Body of pancreas (tissue), 4 donors: ENCODE results near the gene TARS2. TPM values are rescaled to one million over a fixed set of nuclear protein-coding genes. Genes with fewer than 3 reads are reported as not detected.

Experiments
- ATAC-seq: fragments of 150-250 bp; one replicate; pipeline ENCODE4 v1.9.1; 2016
- DNase-seq, 4 donors: peaks; one replicate each; pipeline ENCODE4 v3.0.0-alpha.2; 2019
- H3K27ac ChIP-seq, 4 donors: fragments of 200-600 bp; sonication (generic); 1 replicate in 3 of 4; 2 replicates in 1 of 4; pipeline versions ENCODE4 v1.5.1 to v1.6.1; 2016 to 2019; ENCODE audit warnings: mild to moderate bottlenecking in 1 of 4, mixed read lengths in 1 of 4, moderate library complexity in 1 of 4
- H3K27me3 ChIP-seq, 2 donors: fragments of 200-600 bp; sonication (generic); one replicate each; pipeline ENCODE4 v1.6.0; 2016; ENCODE audit warnings: mild to moderate bottlenecking in 1 of 2
- H3K36me3 ChIP-seq, 2 donors: fragments of 200-600 bp; sonication (generic); replicated peaks in 1 of 2; 2 replicates each; pipeline ENCODE4 v1.5.1; 2016; ENCODE audit warnings: low read depth in 2 of 2; ENCODE audit not compliant: insufficient read depth in 1 of 2
- H3K4me1 ChIP-seq: fragments of 200-600 bp; sonication (generic); one replicate; pipeline ENCODE4 v1.6.0; 2016
- H3K4me3 ChIP-seq, 2 donors: fragments of 200-600 bp; sonication (generic); 1 replicate in 1 of 2; 2 replicates in 1 of 2; pipeline ENCODE4 v1.5.1; 2016 to 2019
- H3K9me3 ChIP-seq, 3 donors: fragments of 200-600 bp; sonication (generic); 1 replicate in 2 of 3; 2 replicates in 1 of 3; pipeline ENCODE4 v1.5.1; 2016
- POLR2A ChIP-seq, 3 donors: fragments of 450-650 bp; IDR thresholded peaks; one replicate each; pipeline ENCODE4 v1.6.1; 2016; ENCODE audit warnings: antibody characterized with exemption in 3 of 3, mild to moderate bottlenecking in 2 of 3
- WGBS, 2 donors: methylation state at CpG; one replicate each; pipeline ENCODE4 v1.1.5; 2017; 5-methylcytosine and 5-hydroxymethylcytosine counted together
- intact Hi-C: fragments of 100-400 bp; cut with DNase I; formaldehyde crosslinking; loops from one replicate; pipeline ENCODE4 v1.15.1; 2023
- total RNA-seq, 2 donors: library from RNA; depleted of rRNA; stranded (reverse); fragments of >200 nt; gene quantifications; one replicate each; pipeline ENCODE4 v1.1.0, GENCODE V29; 2016
- TF ChIP-seq, protein P1 (sequence below), 7 experiments: fragments of 450-650 bp in 4 of 7; fragments of 200-600 bp in 3 of 7; sonication (generic) in 3 of 7; IDR thresholded peaks; one replicate each; pipeline ENCODE4 v1.5.1; 2016 to 2019; ENCODE audit warnings: antibody characterized with exemption in 7 of 7

Gene TARS2
- total RNA-seq, 2 donors from 2014 or later: 4.3 to 7.0 TPM

- Histone ChIP-seq H3K36me3 (no peaks in the 10 kb centered on the region), H3K27me3 (no peaks in the 10 kb centered on the region), H3K4me3 (no peak overlapping the region), H3K4me1 (peaks cover 14% of the 10 kb centered on the region), H3K27ac (no peak overlapping the region), H3K9me3 (no peaks in the 10 kb centered on the region)
- no peak for TF ChIP-seq POLR2A (IDR thresholded peaks at IDR 0.05)
- TF ChIP-seq, protein P1, sequence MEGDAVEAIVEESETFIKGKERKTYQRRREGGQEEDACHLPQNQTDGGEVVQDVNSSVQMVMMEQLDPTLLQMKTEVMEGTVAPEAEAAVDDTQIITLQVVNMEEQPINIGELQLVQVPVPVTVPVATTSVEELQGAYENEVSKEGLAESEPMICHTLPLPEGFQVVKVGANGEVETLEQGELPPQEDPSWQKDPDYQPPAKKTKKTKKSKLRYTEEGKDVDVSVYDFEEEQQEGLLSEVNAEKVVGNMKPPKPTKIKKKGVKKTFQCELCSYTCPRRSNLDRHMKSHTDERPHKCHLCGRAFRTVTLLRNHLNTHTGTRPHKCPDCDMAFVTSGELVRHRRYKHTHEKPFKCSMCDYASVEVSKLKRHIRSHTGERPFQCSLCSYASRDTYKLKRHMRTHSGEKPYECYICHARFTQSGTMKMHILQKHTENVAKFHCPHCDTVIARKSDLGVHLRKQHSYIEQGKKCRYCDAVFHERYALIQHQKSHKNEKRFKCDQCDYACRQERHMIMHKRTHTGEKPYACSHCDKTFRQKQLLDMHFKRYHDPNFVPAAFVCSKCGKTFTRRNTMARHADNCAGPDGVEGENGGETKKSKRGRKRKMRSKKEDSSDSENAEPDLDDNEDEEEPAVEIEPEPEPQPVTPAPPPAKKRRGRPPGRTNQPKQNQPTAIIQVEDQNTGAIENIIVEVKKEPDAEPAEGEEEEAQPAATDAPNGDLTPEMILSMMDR (IDR thresholded peaks at IDR 0.05): no peak
- intact Hi-C loops: no loop called here
- 85% methylated on average over 9 to 12 of the region's 12 CpGs for WGBS, 2 donors
- DNase-seq: no peak
- no peak for ATAC-seq
Measured at GRCh38 chr1:150536836-150537731, 49.9 kb downstream of the TARS2 start.

DNA sequence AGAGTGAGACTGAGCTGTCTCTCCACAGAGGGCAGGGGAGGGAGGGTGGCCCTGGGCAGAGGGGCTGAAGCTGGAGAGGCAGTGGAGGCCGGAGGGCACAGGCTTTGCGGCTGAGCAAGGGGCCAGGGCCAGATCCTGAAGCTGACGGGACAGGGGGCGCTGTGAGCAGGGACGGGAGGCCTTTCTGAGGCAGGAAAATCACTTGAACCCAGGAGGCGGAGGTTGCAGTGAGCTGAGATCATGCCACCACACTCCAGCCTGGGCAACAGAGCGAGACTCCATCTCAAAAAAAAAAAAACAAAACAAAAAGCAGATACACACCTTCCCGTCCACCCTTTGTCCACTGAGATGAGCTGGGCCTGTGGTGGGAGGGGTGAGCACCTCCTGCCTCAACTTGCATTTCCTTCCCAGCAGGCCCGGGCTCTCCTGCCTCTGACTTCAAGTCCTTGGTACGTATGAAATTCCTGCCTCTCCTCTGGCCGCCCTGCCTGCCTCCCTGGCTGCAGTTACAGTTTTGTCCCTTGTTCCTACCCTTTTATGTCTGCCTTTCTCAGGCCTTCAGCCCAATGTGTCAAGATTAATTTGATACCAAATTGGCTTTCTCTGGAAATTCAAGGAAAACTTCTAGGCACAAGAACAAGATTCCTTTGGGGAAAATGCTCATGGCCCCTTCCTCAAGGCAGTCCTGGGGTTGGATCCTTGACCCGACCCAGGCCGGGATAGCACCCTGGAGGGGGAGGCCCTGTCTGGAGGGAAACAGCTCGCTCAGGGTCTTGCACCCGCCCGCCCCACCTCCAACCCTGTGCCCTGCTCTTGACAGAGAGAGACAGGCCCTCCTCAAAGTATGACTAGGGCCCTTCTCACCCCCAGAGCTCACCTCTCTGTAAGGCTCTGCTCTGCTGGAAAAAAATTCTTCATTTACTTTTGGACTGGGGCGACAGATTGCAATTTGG, 50.8 kb downstream of the TARS2 start:
- Histone ChIP-seq H3K36me3 (no peaks in the 10 kb centered on the region), H3K4me3 (no peak overlapping the region), H3K27me3 (no peaks in the 10 kb centered on the region), H3K27ac (no peak overlapping the region), H3K9me3 (no peaks in the 10 kb centered on the region), H3K4me1 (peaks cover 4% of the 10 kb centered on the region)
- intact Hi-C loops: no loop called here
- 78 to 85% methylated on average over 14 to 17 of the region's 17 CpGs for WGBS, 2 donors
- ATAC-seq (no peak), DNase-seq (peak in 1 of 4 donors; percentile 27)
- TF ChIP-seq, protein P1 (IDR thresholded peaks at IDR 0.05): no peak
- no peak for TF ChIP-seq POLR2A (IDR thresholded peaks at IDR 0.05)

DNA sequence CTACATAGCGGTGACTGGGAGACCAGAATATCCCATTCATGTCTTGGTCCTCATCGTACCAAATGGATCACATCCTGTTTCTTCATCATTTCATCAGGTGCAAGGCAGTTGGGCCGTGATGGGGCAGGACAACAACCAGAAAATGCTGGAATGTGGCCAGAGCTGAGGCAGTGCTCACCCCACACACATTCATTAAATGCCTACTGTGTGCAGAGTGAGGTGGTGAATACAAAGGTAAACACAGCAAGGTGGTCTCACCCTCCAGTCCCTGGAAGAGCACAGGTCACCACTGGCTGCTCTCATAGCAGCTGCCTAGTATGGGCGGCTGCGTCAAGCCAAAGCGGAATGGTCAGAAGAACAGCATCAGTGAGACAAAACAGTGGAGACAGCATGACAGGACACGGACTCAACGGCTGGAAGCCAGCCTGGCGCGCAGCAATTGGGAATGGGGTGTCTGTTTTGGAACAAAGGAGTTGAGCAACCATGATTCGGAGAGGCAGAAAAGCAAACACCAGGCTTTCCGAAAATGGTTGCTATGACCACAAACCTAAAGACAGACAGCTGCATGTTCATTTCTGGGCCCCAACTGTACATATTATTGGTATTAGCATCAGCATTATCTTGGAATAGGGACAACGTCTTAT, 56.4 kb downstream of the TARS2 start:
- ATAC-seq: peak; percentile 43
- H3K36me3 ChIP-seq: no peaks in the 10 kb centered on the region

DNA sequence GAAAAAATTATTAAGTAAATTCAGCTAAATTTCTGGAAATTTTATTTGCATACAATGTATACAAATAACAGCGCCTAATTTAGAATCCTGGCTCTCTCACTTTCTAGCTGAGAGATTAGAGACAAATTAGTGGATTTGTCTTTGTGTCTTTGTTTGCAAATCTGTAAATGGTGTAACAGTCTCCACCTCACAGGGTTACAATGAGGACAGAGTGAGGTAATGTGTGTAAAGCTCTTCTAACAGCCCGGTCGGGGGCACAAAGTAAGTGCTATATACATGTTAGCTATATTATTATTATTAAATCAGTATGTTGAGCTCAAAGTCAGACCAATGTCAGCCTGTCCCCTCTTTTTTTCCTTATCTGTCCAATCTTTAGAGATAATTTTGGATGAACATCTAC, 57.0 kb downstream of the TARS2 start:
- DNase-seq (no peak), ATAC-seq (no peak)
- H3K36me3 ChIP-seq: no peaks in the 10 kb centered on the region
- H3K27me3 ChIP-seq: no peaks in the 10 kb centered on the region
- intact Hi-C loops: no loop called here
- TF ChIP-seq POLR2A (IDR thresholded peaks at IDR 0.05): no peak
- no peak overlapping the region for H3K27ac ChIP-seq
- H3K4me1 ChIP-seq: peaks cover 7% of the 10 kb centered on the region
- no peak overlapping the region for H3K4me3 ChIP-seq
- 51 to 59% methylated on average over 3 of the region's 3 CpGs for WGBS, 2 donors
- H3K9me3 ChIP-seq: no peaks in the 10 kb centered on the region

More for the DNA sequence above, 56.4 kb downstream of the TARS2 start:
- H3K27me3 ChIP-seq: no peaks in the 10 kb centered on the region
- 75 to 80% methylated on average over 13 of the region's 13 CpGs for WGBS, 2 donors
- DNase-seq: peak in 1 of 4 donors; percentile 32
- intact Hi-C loops: no loop called here
- TF ChIP-seq, protein P1 (IDR thresholded peaks at IDR 0.05): no peak
- no peak for TF ChIP-seq POLR2A (IDR thresholded peaks at IDR 0.05)
- no peak overlapping the region for H3K27ac ChIP-seq
- H3K4me3 ChIP-seq: no peak overlapping the region
- no peaks in the 10 kb centered on the region for H3K9me3 ChIP-seq
- H3K4me1 ChIP-seq: peaks cover 3% of the 10 kb centered on the region
